ENCODE data around the gene R3HDM2. TPM values are rescaled to one million over a fixed set of nuclear protein-coding genes. Genes with fewer than 3 reads are reported as not detected.

The R3HDM2 gene
- total RNA-seq, 2 experiments from 2014 or later = 42.2 to 51.4 TPM

- Mint-ChIP-seq H3K9me3 (no peaks in the 10 kb centered on the region), H3K27me3 (peaks cover 6% of the 10 kb centered on the region), H3K4me3 (no peak overlapping the region), H3K36me3 (no peaks in the 10 kb centered on the region), H3K27ac (no peak overlapping the region), H3K4me1 (ENCODE audit: low read depth) (peaks cover 6% of the 10 kb centered on the region)
- no peak for DNase-seq
- ChIA-PET POLR2A (no interaction called here), CTCF (interaction anchor here (2.0 kb wide), 1 partner anchor 34 kb away, joined by 6 read pairs; no protein-coding TSS in a partner anchor)
- intact Hi-C loops (cut with micrococcal nuclease) = no loop called here
These were observed 222.1 kb downstream of the R3HDM2 start for GRCh38 chr12:57208631-57209282.

GRCh38 chr12:57207731-57208630 is 222.9 kb downstream of the R3HDM2 start:
- Mint-ChIP-seq H3K27ac (no peak overlapping the region), H3K27me3 (no peaks in the 10 kb centered on the region), H3K9me3 (no peaks in the 10 kb centered on the region), H3K4me1 (ENCODE audit: low read depth) (no peaks in the 10 kb centered on the region), H3K36me3 (no peaks in the 10 kb centered on the region), H3K4me3 (no peak overlapping the region)
- no peak for DNase-seq
- intact Hi-C loops (cut with micrococcal nuclease) = no loop called here
- CTCF ChIA-PET = interaction anchor here (1.1 to 2.0 kb wide), 2 partner anchors 35 kb away, joined by 6 read pairs; no protein-coding TSS in a partner anchor
- POLR2A ChIA-PET = no interaction called here

GRCh38 chr12:57205931-57206330 is 224.9 kb downstream of the R3HDM2 start:
- CTCF ChIA-PET = interaction anchor here (1.2 kb wide), 1 partner anchor 37 kb away, joined by 5 read pairs; no protein-coding TSS in a partner anchor
- H3K4me1 Mint-ChIP-seq (ENCODE audit: low read depth) = no peaks in the 10 kb centered on the region
- intact Hi-C loops (cut with micrococcal nuclease) = no loop called here

GRCh38 chr12:57205186-57205585 is 225.7 kb downstream of the R3HDM2 start:
- no peaks in the 10 kb centered on the region for H3K4me1 Mint-ChIP-seq (ENCODE audit: low read depth)
- H3K27ac Mint-ChIP-seq = no peak overlapping the region
- H3K27me3 Mint-ChIP-seq = no peaks in the 10 kb centered on the region
- H3K9me3 Mint-ChIP-seq = no peaks in the 10 kb centered on the region
- ChIA-PET CTCF (interaction anchor here (1.2 kb wide), 1 partner anchor 38 kb away, joined by 5 read pairs; no protein-coding TSS in a partner anchor), POLR2A (interaction anchor here (0.5 kb wide), 1 partner anchor 665 kb away, joined by 3 read pairs; no protein-coding TSS in a partner anchor)
- intact Hi-C loops (cut with micrococcal nuclease) = no loop called here
- DNase-seq = no peak
- H3K4me3 Mint-ChIP-seq = no peak overlapping the region
- H3K36me3 Mint-ChIP-seq = no peaks in the 10 kb centered on the region

More at GRCh38 chr12:57205931-57206330, 224.9 kb downstream of the R3HDM2 start:
- DNase-seq = no peak
- no peaks in the 10 kb centered on the region for H3K9me3 Mint-ChIP-seq
- no peaks in the 10 kb centered on the region for H3K27me3 Mint-ChIP-seq
- H3K36me3 Mint-ChIP-seq = no peaks in the 10 kb centered on the region
- no peak overlapping the region for H3K27ac Mint-ChIP-seq
- POLR2A ChIA-PET = no interaction called here
- H3K4me3 Mint-ChIP-seq = no peak overlapping the region

- Mint-ChIP-seq H3K36me3 (no peaks in the 10 kb centered on the region), H3K4me1 (ENCODE audit: low read depth) (no peaks in the 10 kb centered on the region), H3K27me3 (no peaks in the 10 kb centered on the region), H3K27ac (no peak overlapping the region), H3K9me3 (no peaks in the 10 kb centered on the region), H3K4me3 (no peak overlapping the region)
- CTCF ChIA-PET = no interaction called here
- no peak for DNase-seq
- intact Hi-C loops (cut with micrococcal nuclease) = no loop called here
- POLR2A ChIA-PET = no interaction called here
These were observed 226.4 kb downstream of the R3HDM2 start for GRCh38 chr12:57204454-57204853.

- intact Hi-C loops (cut with micrococcal nuclease) = no loop called here
- no peaks in the 10 kb centered on the region for H3K4me1 Mint-ChIP-seq (ENCODE audit: low read depth)
- no peaks in the 10 kb centered on the region for H3K9me3 Mint-ChIP-seq
- ChIA-PET POLR2A (no interaction called here), CTCF (no interaction called here)
- H3K27ac Mint-ChIP-seq = no peak overlapping the region
- no peaks in the 10 kb centered on the region for H3K27me3 Mint-ChIP-seq
- no peak for DNase-seq
- no peak overlapping the region for H3K4me3 Mint-ChIP-seq
- H3K36me3 Mint-ChIP-seq = no peaks in the 10 kb centered on the region
These were observed 227.1 kb downstream of the R3HDM2 start for GRCh38 chr12:57203791-57204190.

Other genes starting within 250 kb of the R3HDM2 start
- under 1 TPM; 0.24 to 0.46 TPM for gene NXPH4, start 214.2 kb downstream of the R3HDM2 start, total RNA-seq
- 100 to 1,000 TPM; 401 to 404 TPM for gene SHMT2, start 201.3 kb downstream of the R3HDM2 start, total RNA-seq
- gene STAC3, start 179.9 kb downstream of the R3HDM2 start, total RNA-seq = 1 to 10 TPM; 1.9 to 2.0 TPM
- not detected for gene INHBC, start 3.7 kb upstream of the R3HDM2 start, total RNA-seq
- under 1 TPM; 0.34 to 0.69 TPM for gene INHBE, start 24.3 kb upstream of the R3HDM2 start, total RNA-seq
- gene GLI1, start 28.7 kb upstream of the R3HDM2 start, total RNA-seq = under 1 TPM in 1 of 2 experiments, not detected in 1; 0.07 TPM
- 10 to 100 TPM; 78.9 to 88.4 TPM for gene ARHGAP9, start 48.8 kb upstream of the R3HDM2 start, total RNA-seq
- 100 to 1,000 TPM; 354 to 364 TPM for gene MARS1, start 57.0 kb upstream of the R3HDM2 start, total RNA-seq
- 10 to 100 TPM; 24.1 to 25.2 TPM for gene DDIT3, start 89.5 kb upstream of the R3HDM2 start, total RNA-seq
- 10 to 100 TPM; 43.5 to 48.2 TPM for gene MBD6, start 91.8 kb upstream of the R3HDM2 start, total RNA-seq
- 10 to 100 TPM; 81.0 to 85.2 TPM for gene DCTN2, start 116.1 kb upstream of the R3HDM2 start, total RNA-seq
- under 1 TPM; 0.90 to 0.99 TPM for gene KIF5A, start 119.0 kb upstream of the R3HDM2 start, total RNA-seq
- 10 to 100 TPM; 17.8 to 20.6 TPM for gene PIP4K2C, start 160.1 kb upstream of the R3HDM2 start, total RNA-seq
- 10 to 100 TPM; 15.4 to 15.8 TPM for gene DTX3, start 173.8 kb upstream of the R3HDM2 start, total RNA-seq
- gene ARHGEF25, start 180.4 kb upstream of the R3HDM2 start, total RNA-seq = 1 to 10 TPM; 1.4 to 2.5 TPM
- 1 to 10 TPM; 1.7 to 2.1 TPM for gene B4GALNT1, start 202.2 kb upstream of the R3HDM2 start, total RNA-seq